ENCODE results near the gene PPP1R17. TPM values are rescaled to one million over a fixed set of nuclear protein-coding genes. Genes with fewer than 3 reads are reported as not detected.

Gene PPP1R17
- total RNA-seq, 4 donors from 2014 or later: not detected

GRCh38 chr7:31695859-31696614, 9.0 kb downstream of the PPP1R17 start:
- 54 to 70% methylated on average over 6 of the region's 6 CpGs for WGBS, 2 donors
- DNase-seq: no peak
- no peaks in the 10 kb centered on the region for H3K4me1 ChIP-seq

GRCh38 chr7:31699050-31699449, 12.0 kb downstream of the PPP1R17 start:
- no peak for DNase-seq
- Histone ChIP-seq H3K4me1 (no peaks in the 10 kb centered on the region), H3K9me3 (no peaks in the 10 kb centered on the region), H3K4me3 (no peak overlapping the region), H3K27ac (no peak overlapping the region), H3K36me3 (no peaks in the 10 kb centered on the region), H3K27me3 (no peaks in the 10 kb centered on the region)
- 53 to 58% methylated on average over 2 of the region's 2 CpGs for WGBS, 2 donors
- TF ChIP-seq CTCF (IDR thresholded peaks at IDR 0.05) (no peak), POLR2A (IDR thresholded peaks at IDR 0.05) (no peak)
- intact Hi-C loops (cut with DNase I): no loop called here

More at GRCh38 chr7:31695859-31696614, 9.0 kb downstream of the PPP1R17 start:
- Histone ChIP-seq H3K27ac (no peak overlapping the region), H3K36me3 (no peaks in the 10 kb centered on the region), H3K4me3 (no peak overlapping the region), H3K9me3 (no peaks in the 10 kb centered on the region), H3K27me3 (no peaks in the 10 kb centered on the region)
- intact Hi-C loops (cut with DNase I): no loop called here
- TF ChIP-seq POLR2A (IDR thresholded peaks at IDR 0.05) (no peak), CTCF (IDR thresholded peaks at IDR 0.05) (no peak)

- 64 to 66% methylated on average over 3 of the region's 3 CpGs for WGBS, 2 donors
- intact Hi-C loops (cut with DNase I): no loop called here
- Histone ChIP-seq H3K36me3 (no peaks in the 10 kb centered on the region), H3K9me3 (no peaks in the 10 kb centered on the region), H3K27ac (no peak overlapping the region), H3K4me3 (no peak overlapping the region), H3K4me1 (no peaks in the 10 kb centered on the region), H3K27me3 (no peaks in the 10 kb centered on the region)
- no peak for DNase-seq
- TF ChIP-seq POLR2A (IDR thresholded peaks at IDR 0.05): no peak
- no peak for TF ChIP-seq CTCF (IDR thresholded peaks at IDR 0.05)
These were observed 15.3 kb downstream of the PPP1R17 start for GRCh38 chr7:31702354-31702753.

- H3K36me3 ChIP-seq: no peaks in the 10 kb centered on the region
- no peaks in the 10 kb centered on the region for H3K4me1 ChIP-seq
- no peak overlapping the region for H3K4me3 ChIP-seq
- H3K9me3 ChIP-seq: no peaks in the 10 kb centered on the region
- H3K27me3 ChIP-seq: no peaks in the 10 kb centered on the region
- intact Hi-C loops (cut with DNase I): no loop called here
- WGBS, 2 donors: 71 to 75% methylated on average over 3 of the region's 3 CpGs
- no peak for DNase-seq
- TF ChIP-seq POLR2A (IDR thresholded peaks at IDR 0.05): no peak
- no peak for TF ChIP-seq CTCF (IDR thresholded peaks at IDR 0.05)
- no peak overlapping the region for H3K27ac ChIP-seq
These were observed 18.4 kb downstream of the PPP1R17 start for GRCh38 chr7:31705377-31705776.

- no peak for DNase-seq
- no peaks in the 10 kb centered on the region for H3K9me3 ChIP-seq
- intact Hi-C loops (cut with DNase I): no loop called here
- TF ChIP-seq CTCF (IDR thresholded peaks at IDR 0.05) (no peak), POLR2A (IDR thresholded peaks at IDR 0.05) (no peak)
- no peaks in the 10 kb centered on the region for H3K4me1 ChIP-seq
- H3K36me3 ChIP-seq: no peaks in the 10 kb centered on the region
- 43 to 62% methylated on average over 1 to 5 of the region's 5 CpGs for WGBS, 2 donors
- H3K4me3 ChIP-seq: no peak overlapping the region
- no peak overlapping the region for H3K27ac ChIP-seq
- no peaks in the 10 kb centered on the region for H3K27me3 ChIP-seq
These were observed 20.1 kb downstream of the PPP1R17 start for GRCh38 chr7:31707089-31707488.
